Right atrium auricular region (tissue), 2 donors: Measurements from ENCODE around the gene SORCS3. TPM values are rescaled to one million over a fixed set of nuclear protein-coding genes. Genes with fewer than 3 reads are reported as not detected.

ENCODE experiments used
- DNase-seq: peaks from one replicate; pipeline ENCODE4 v3.0.0-alpha.2; 2019; ENCODE audit warnings: low spot score
- H3K27ac ChIP-seq, 2 donors: fragments of 200-600 bp; sonication (generic); 1 replicate in 1 of 2; 2 replicates in 1 of 2; pipeline ENCODE4 v1.5.1; 2016 to 2019
- H3K27me3 ChIP-seq, 2 donors: fragments of 200-600 bp; sonication (generic); one replicate each; pipeline versions ENCODE4 v1.5.1 to v1.6.0; 2017 to 2019
- H3K36me3 ChIP-seq: fragments of 200-600 bp; sonication (generic); one replicate; pipeline ENCODE4 v1.5.1; 2016
- H3K4me1 ChIP-seq, 2 donors: fragments of 200-600 bp; sonication (generic); one replicate each; pipeline versions ENCODE4 v1.5.1 to v1.6.0; 2017 to 2019
- H3K4me3 ChIP-seq, 2 donors: fragments of 200-600 bp; sonication (generic); 1 replicate in 1 of 2; 2 replicates in 1 of 2; pipeline ENCODE4 v1.5.1; 2017 to 2019; ENCODE audit warnings: mild to moderate bottlenecking in 1 of 2, moderate library complexity in 1 of 2
- H3K9me3 ChIP-seq, 2 donors: fragments of 200-600 bp; sonication (generic); one replicate each; pipeline ENCODE4 v1.5.1; 2019
- CTCF ChIP-seq, 2 donors: fragments of 200-600 bp; sonication (generic); IDR thresholded peaks; one replicate each; pipeline ENCODE4 v1.5.1; 2019; ENCODE audit warnings: antibody characterized with exemption in 2 of 2
- total RNA-seq, 2 donors: library from RNA; depleted of rRNA; stranded (reverse); fragments of >200 nt; gene quantifications; one replicate each; pipeline ENCODE4 v1.1.0, GENCODE V29; 2016

Gene SORCS3
- under 1 TPM in 1 of 2 donors, not detected in 1; 0.07 TPM for total RNA-seq

- H3K27ac ChIP-seq = no peak within 1 kb of the TSS
- H3K27me3 ChIP-seq = peaks cover 0 to 7% of the 10 kb centered on the region in 2 donors
- H3K36me3 ChIP-seq = no peaks in the 10 kb centered on the region
- peak within 1 kb of the TSS in 1 of 2 donors; percentile 33 for H3K4me3 ChIP-seq
- peaks cover 0 to 25% of the 10 kb centered on the region in 2 donors for H3K4me1 ChIP-seq
- DNase-seq = peak; percentile 9
- no peaks in the 10 kb centered on the region for H3K9me3 ChIP-seq
- no peak for TF ChIP-seq CTCF (IDR thresholded peaks at IDR 0.05)
These were observed at the start of gene SORCS3 for GRCh38 chr10:104641187-104641936. Gene SORCS3 (plus strand): TSS chr10:104641290.

- no peak for TF ChIP-seq CTCF (IDR thresholded peaks at IDR 0.05)
- no peaks in the 10 kb centered on the region for H3K9me3 ChIP-seq
- no peaks in the 10 kb centered on the region for H3K4me1 ChIP-seq
- no peak overlapping the region for H3K4me3 ChIP-seq
- H3K27ac ChIP-seq = no peak overlapping the region
- H3K27me3 ChIP-seq = no peaks in the 10 kb centered on the region
- no peaks in the 10 kb centered on the region for H3K36me3 ChIP-seq
- DNase-seq = no peak
These were observed 49.6 kb upstream of the SORCS3 start for GRCh38 chr10:104591441-104591840.

GRCh38 chr10:104601166-104601565, 39.9 kb upstream of the SORCS3 start:
- Histone ChIP-seq H3K4me3 (no peak overlapping the region), H3K36me3 (no peaks in the 10 kb centered on the region), H3K4me1 (no peaks in the 10 kb centered on the region), H3K27me3 (no peaks in the 10 kb centered on the region), H3K9me3 (no peaks in the 10 kb centered on the region), H3K27ac (no peak overlapping the region)
- DNase-seq = no peak
- TF ChIP-seq CTCF (IDR thresholded peaks at IDR 0.05) = no peak

GRCh38 chr10:104608091-104608828, 32.8 kb upstream of the SORCS3 start:
- TF ChIP-seq CTCF (IDR thresholded peaks at IDR 0.05) = no peak
- Histone ChIP-seq H3K27ac (no peak overlapping the region), H3K27me3 (no peaks in the 10 kb centered on the region), H3K36me3 (no peaks in the 10 kb centered on the region), H3K4me3 (no peak overlapping the region), H3K9me3 (peaks cover 0 to 6% of the 10 kb centered on the region in 2 donors), H3K4me1 (no peaks in the 10 kb centered on the region)
- no peak for DNase-seq

- Histone ChIP-seq H3K27ac (no peak overlapping the region), H3K36me3 (no peaks in the 10 kb centered on the region), H3K4me1 (no peaks in the 10 kb centered on the region), H3K27me3 (no peaks in the 10 kb centered on the region), H3K4me3 (no peak overlapping the region), H3K9me3 (peaks cover 0 to 6% of the 10 kb centered on the region in 2 donors)
- no peak for DNase-seq
- no peak for TF ChIP-seq CTCF (IDR thresholded peaks at IDR 0.05)
These were observed 28.4 kb upstream of the SORCS3 start for GRCh38 chr10:104612571-104613205.
